Calu3 (cell line): ENCODE results near the gene ABHD12. TPM values are rescaled to one million over a fixed set of nuclear protein-coding genes. Genes with fewer than 3 reads are reported as not detected.

Experiments
- Bru-seq: library from RNA; stranded (reverse); fragments of 400-500 nt; gene quantifications from one replicate; lab custom pipeline; 2021; lab: Mats Ljungman, UMichigan
- BruChase-seq, 2 experiments: library from RNA; stranded (reverse); fragments of 400-500 nt; gene quantifications; one replicate each; lab custom pipeline; 2021; lab: Mats Ljungman, UMichigan
- BruUV-seq: library from RNA; stranded (reverse); fragments of 400-500 nt; replicated peaks from 2 replicates; lab custom pipeline; 2021; lab: Mats Ljungman, UMichigan
- CTCF ChIA-PET: fragments of 300-600 bp; sonication (Branson Sonifier 250); formaldehyde crosslinking; loops from one replicate; lab custom pipeline; 2022; ENCODE audit warnings: antibody characterized with exemption; lab: Charles Lee
- DNase-seq: peaks from one replicate; pipeline ENCODE4 v3.0.0; 2022
- H3K27ac Mint-ChIP-seq: one replicate; pipeline ENCODE4 v1.8.0; 2022; ENCODE audit warnings: mixed read lengths; ENCODE audit not compliant: unreplicated experiment
- H3K27me3 Mint-ChIP-seq: one replicate; pipeline ENCODE4 v1.8.0; 2022; ENCODE audit warnings: mixed read lengths; ENCODE audit not compliant: unreplicated experiment
- H3K36me3 Mint-ChIP-seq: one replicate; pipeline ENCODE4 v1.8.0; 2022; ENCODE audit warnings: mild to moderate bottlenecking, moderate library complexity, mixed read lengths; ENCODE audit not compliant: insufficient read depth, unreplicated experiment
- H3K4me1 Mint-ChIP-seq: one replicate; pipeline ENCODE4 v1.8.0; 2022; ENCODE audit warnings: mild to moderate bottlenecking, low read depth, mixed read lengths; ENCODE audit not compliant: unreplicated experiment
- H3K4me3 Mint-ChIP-seq: one replicate; pipeline ENCODE4 v1.8.0; 2022; ENCODE audit warnings: mild to moderate bottlenecking, low read depth, moderate library complexity, mixed read lengths; ENCODE audit not compliant: unreplicated experiment
- H3K9me3 Mint-ChIP-seq: one replicate; pipeline ENCODE4 v1.8.0; 2022; ENCODE audit warnings: low read depth, mixed read lengths; ENCODE audit not compliant: unreplicated experiment
- CTCF ChIP-seq: fragments of 200-600 bp; IDR thresholded peaks from one replicate; pipeline ENCODE4 v1.8.0; 2022; ENCODE audit warnings: antibody characterized with exemption; ENCODE audit not compliant: unreplicated experiment
- intact Hi-C: fragments of 100-400 bp; cut with micrococcal nuclease; formaldehyde crosslinking; loops from one replicate; pipeline ENCODE4 v1.10.0; 2022; ENCODE audit not compliant: unreplicated experiment
- long read RNA-seq: library from polyadenylated mRNA; stranded (forward); transcript quantifications from one replicate; pipeline ENCODE4 v2.0.0, GENCODE V29; 2022
- total RNA-seq: library from RNA; stranded (reverse); gene quantifications from 2 replicates; pipeline ENCODE4 v1.2.3, GENCODE V29; 2022

Gene ABHD12
- total RNA-seq (16.7 and 21.3 TPM in 2 replicates), Bru-seq, nascent RNA (percentile 48 among the genes with signal in this experiment), BruChase-seq, experiment 1, labeled RNA remaining after a 6-hour chase (percentile 42 among the genes with signal in this experiment), BruChase-seq, experiment 2, labeled RNA remaining after a 2-hour chase (percentile 41 among the genes with signal in this experiment)
- long read RNA-seq, transcript ABHD12-201 (13 exons, 2,117 nt): major isoform, 42 of 60 reads
- long read RNA-seq, transcript ABHD12-202 (13 exons, 1,725 nt): minor isoform, 7 of 60 reads
- long read RNA-seq, partial matches to known transcripts: 0 of 60 reads
- long read RNA-seq, other reads (novel, unspliced or antisense): 11 of 60 reads

GRCh38 chr20:25390538-25391528 is at the start of gene ABHD12:
ABHD12 (minus strand) TSS chr20:25390835; CDS start chr20:25390703, 132 bp downstream.
- TF ChIP-seq CTCF: no peak
- peak; percentile 81 for DNase-seq
- peak within 1 kb of the TSS; percentile 77 for H3K4me3 Mint-ChIP-seq
- no peaks in the 10 kb centered on the region for H3K9me3 Mint-ChIP-seq
- H3K27ac Mint-ChIP-seq: peak within 1 kb of the TSS; percentile 66
- intact Hi-C loops: no loop called here
- BruUV-seq: TSS peak; percentile 81
- peaks cover 7% of the 10 kb centered on the region for H3K4me1 Mint-ChIP-seq
- no peaks in the 10 kb centered on the region for H3K27me3 Mint-ChIP-seq
- CTCF ChIA-PET: interaction anchor here (0.6 to 0.7 kb wide), 2 partner anchors 136 to 354 kb away, joined by 3 to 5 read pairs; no protein-coding TSS in a partner anchor
- peaks cover 10% of the 10 kb centered on the region for H3K36me3 Mint-ChIP-seq

- intact Hi-C loops: no loop called here
- Mint-ChIP-seq H3K4me3 (no peak overlapping the region), H3K27ac (no peak overlapping the region), H3K27me3 (no peaks in the 10 kb centered on the region), H3K36me3 (no peaks in the 10 kb centered on the region), H3K9me3 (no peaks in the 10 kb centered on the region), H3K4me1 (no peaks in the 10 kb centered on the region)
- TF ChIP-seq CTCF: no peak
- CTCF ChIA-PET: no interaction called here
- no TSS peak for BruUV-seq
- no peak for DNase-seq
Observed at GRCh38 chr20:25439328-25439727, 48.7 kb upstream of the ABHD12 start.

- DNase-seq: no peak
- H3K27me3 Mint-ChIP-seq: no peaks in the 10 kb centered on the region
- H3K36me3 Mint-ChIP-seq: no peaks in the 10 kb centered on the region
- no peak overlapping the region for H3K27ac Mint-ChIP-seq
- no peaks in the 10 kb centered on the region for H3K4me1 Mint-ChIP-seq
- intact Hi-C loops: no loop called here
- BruUV-seq: no TSS peak
- H3K4me3 Mint-ChIP-seq: no peak overlapping the region
- TF ChIP-seq CTCF: no peak
- CTCF ChIA-PET: no interaction called here
- no peaks in the 10 kb centered on the region for H3K9me3 Mint-ChIP-seq
Observed at GRCh38 chr20:25437153-25437581, 46.5 kb upstream of the ABHD12 start.

- TF ChIP-seq CTCF: no peak
- CTCF ChIA-PET: no interaction called here
- no peak overlapping the region for H3K27ac Mint-ChIP-seq
- no peaks in the 10 kb centered on the region for H3K4me1 Mint-ChIP-seq
- no peak overlapping the region for H3K4me3 Mint-ChIP-seq
- no TSS peak for BruUV-seq
- H3K27me3 Mint-ChIP-seq: no peaks in the 10 kb centered on the region
- no peaks in the 10 kb centered on the region for H3K36me3 Mint-ChIP-seq
- intact Hi-C loops: no loop called here
- no peaks in the 10 kb centered on the region for H3K9me3 Mint-ChIP-seq
- DNase-seq: no peak
Observed at GRCh38 chr20:25424536-25424935, 33.9 kb upstream of the ABHD12 start.
